Brain microvascular endothelial cell (primary cell): Measurements from ENCODE around the gene APOA1.

Experiments used
- DNase-seq: peaks from one replicate; pipeline ENCODE4 v3.0.0-alpha.2; 2020
- H3K27ac ChIP-seq: fragments of 250-450 bp; sonication (Bioruptor Pico); 2 replicates; pipeline ENCODE4 v1.5.1; 2020; ENCODE audit warnings: mild to moderate bottlenecking, moderate library complexity
- H3K27me3 ChIP-seq: fragments of 250-450 bp; sonication (Bioruptor Pico); replicated peaks from 2 replicates; pipeline ENCODE4 v1.5.1; 2020; ENCODE audit warnings: mild to moderate bottlenecking
- H3K36me3 ChIP-seq: fragments of 250-450 bp; sonication (Bioruptor Pico); replicated peaks from 2 replicates; pipeline ENCODE4 v1.5.1; 2020; ENCODE audit warnings: mild to moderate bottlenecking
- H3K4me3 ChIP-seq: 2 replicates; pipeline ENCODE4 v1.5.1; 2011; ENCODE audit warnings: low read depth, mild to moderate bottlenecking, control low read depth, low read length, moderate library complexity
- in situ Hi-C: cut with HindIII; loops from 2 replicates; pipeline ENCODE4 v1.10.0; 2017; ENCODE audit warnings: low sequenced_read_pairs, low pct_ligation_motif_present
- TF ChIP-seq, protein P1 (sequence below): IDR thresholded peaks from 2 replicates; pipeline ENCODE4 v1.5.1; 2011; ENCODE audit warnings: low read depth, mild to moderate bottlenecking, moderate library complexity, low read length, control low read depth, inconsistent platforms; ENCODE audit errors: missing control alignments

APOA1 gene

DNA sequence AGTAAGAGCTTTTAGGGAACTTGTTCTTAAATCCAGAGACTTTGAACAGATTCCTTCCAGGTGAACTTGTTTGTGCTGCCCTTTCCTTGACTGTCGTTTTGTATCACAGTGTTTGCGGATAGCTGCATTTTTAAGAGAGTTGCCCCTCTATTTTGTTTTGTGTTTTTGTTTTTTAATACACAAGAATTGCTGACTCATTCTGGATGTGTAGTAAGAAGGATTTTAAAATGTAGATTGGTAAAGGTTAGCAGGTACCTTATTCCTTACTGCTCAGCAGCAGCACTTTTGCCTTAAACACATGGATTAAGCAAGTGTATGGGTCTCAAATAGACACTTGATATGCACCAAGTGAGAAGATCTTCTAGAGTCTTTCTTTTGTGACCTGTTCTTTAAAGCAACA lies 36.8 kb downstream of the APOA1 start:
- Histone ChIP-seq H3K4me3 (no peak overlapping the region), H3K27me3 (no peaks in the 10 kb centered on the region), H3K36me3 (no peaks in the 10 kb centered on the region), H3K27ac (no peak overlapping the region)
- TF ChIP-seq, protein P1, sequence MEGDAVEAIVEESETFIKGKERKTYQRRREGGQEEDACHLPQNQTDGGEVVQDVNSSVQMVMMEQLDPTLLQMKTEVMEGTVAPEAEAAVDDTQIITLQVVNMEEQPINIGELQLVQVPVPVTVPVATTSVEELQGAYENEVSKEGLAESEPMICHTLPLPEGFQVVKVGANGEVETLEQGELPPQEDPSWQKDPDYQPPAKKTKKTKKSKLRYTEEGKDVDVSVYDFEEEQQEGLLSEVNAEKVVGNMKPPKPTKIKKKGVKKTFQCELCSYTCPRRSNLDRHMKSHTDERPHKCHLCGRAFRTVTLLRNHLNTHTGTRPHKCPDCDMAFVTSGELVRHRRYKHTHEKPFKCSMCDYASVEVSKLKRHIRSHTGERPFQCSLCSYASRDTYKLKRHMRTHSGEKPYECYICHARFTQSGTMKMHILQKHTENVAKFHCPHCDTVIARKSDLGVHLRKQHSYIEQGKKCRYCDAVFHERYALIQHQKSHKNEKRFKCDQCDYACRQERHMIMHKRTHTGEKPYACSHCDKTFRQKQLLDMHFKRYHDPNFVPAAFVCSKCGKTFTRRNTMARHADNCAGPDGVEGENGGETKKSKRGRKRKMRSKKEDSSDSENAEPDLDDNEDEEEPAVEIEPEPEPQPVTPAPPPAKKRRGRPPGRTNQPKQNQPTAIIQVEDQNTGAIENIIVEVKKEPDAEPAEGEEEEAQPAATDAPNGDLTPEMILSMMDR, result no peak
- in situ Hi-C loops, result no loop called here
- no peak for DNase-seq

- Histone ChIP-seq H3K27ac (no peak overlapping the region), H3K36me3 (no peaks in the 10 kb centered on the region), H3K4me3 (no peak overlapping the region), H3K27me3 (no peaks in the 10 kb centered on the region)
- no peak for DNase-seq
- TF ChIP-seq, protein P1, result no peak
- in situ Hi-C loops, result no loop called here
These were observed 39.1 kb downstream of the APOA1 start for GRCh38 chr11:116798368-116798767.

- in situ Hi-C loops, result no loop called here
- H3K27me3 ChIP-seq, result no peaks in the 10 kb centered on the region
- no peak for DNase-seq
- TF ChIP-seq, protein P1, result no peak
- no peak overlapping the region for H3K27ac ChIP-seq
- H3K36me3 ChIP-seq, result no peaks in the 10 kb centered on the region
- H3K4me3 ChIP-seq, result no peak overlapping the region
These were observed 39.6 kb downstream of the APOA1 start for GRCh38 chr11:116797816-116798215.

DNA sequence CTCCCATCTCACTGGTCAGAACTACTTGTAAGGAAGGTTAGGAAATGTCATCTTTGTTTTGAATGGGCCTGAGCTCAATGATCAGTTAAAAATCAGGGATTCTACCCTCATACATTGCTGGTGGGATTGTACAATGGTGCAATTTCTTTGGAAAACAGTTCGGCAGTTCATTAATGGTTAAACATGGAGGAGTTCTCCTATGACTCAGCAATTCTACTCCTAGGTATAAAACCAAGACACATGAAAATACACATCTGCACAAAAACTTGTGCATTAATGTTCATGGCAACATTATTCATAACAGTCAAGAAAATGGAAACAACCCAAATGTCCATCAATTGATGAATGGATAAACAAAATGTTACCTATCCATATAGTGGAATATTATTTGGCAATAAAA lies 40.9 kb downstream of the APOA1 start:
- Histone ChIP-seq H3K4me3 (no peak overlapping the region), H3K36me3 (no peaks in the 10 kb centered on the region), H3K27ac (no peak overlapping the region), H3K27me3 (no peaks in the 10 kb centered on the region)
- TF ChIP-seq, protein P1, result no peak
- DNase-seq, result no peak
- in situ Hi-C loops, result no loop called here

DNA sequence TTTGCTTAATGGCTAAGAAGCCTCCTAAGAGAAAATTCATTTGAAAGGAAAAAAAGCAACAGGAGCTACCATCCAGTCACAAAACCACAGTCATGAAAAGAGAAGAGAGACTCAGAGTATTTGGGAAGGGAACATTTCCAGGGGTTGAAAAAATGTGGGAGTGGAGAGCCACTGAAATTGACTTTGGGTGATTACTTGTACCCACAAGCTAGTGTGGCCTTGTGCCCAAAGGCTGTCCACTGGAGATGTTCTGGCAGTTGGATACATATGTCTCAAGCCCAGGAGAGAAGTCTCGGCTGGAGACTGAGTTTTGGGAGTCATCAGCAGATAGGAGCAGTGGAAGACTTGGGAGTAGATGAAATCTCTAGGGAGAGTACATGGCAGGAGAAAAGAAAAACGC lies 42.6 kb downstream of the APOA1 start:
- no peaks in the 10 kb centered on the region for H3K27me3 ChIP-seq
- H3K36me3 ChIP-seq, result no peaks in the 10 kb centered on the region
- H3K4me3 ChIP-seq, result no peak overlapping the region
- no peak for DNase-seq
- no peak overlapping the region for H3K27ac ChIP-seq
- in situ Hi-C loops, result no loop called here
- TF ChIP-seq, protein P1, result no peak

DNA sequence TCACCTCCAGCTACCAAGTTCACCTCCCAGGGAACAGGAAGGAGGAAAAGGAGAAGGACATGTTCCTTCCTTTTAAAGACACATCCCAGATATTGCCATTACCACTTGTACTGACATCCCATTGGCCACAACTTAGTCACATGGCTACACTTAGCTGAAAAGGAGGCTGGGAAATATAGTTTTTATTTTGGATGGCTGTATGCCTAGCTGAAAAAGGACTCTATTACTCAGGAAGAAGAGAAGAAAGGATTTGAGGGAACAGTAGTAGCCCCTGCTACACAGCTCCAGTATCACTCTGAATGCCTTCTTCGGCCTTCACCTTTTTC lies 43.7 kb downstream of the APOA1 start:
- H3K4me3 ChIP-seq, result no peak overlapping the region
- no peak overlapping the region for H3K27ac ChIP-seq
- TF ChIP-seq, protein P1, result no peak
- no peaks in the 10 kb centered on the region for H3K36me3 ChIP-seq
- no peaks in the 10 kb centered on the region for H3K27me3 ChIP-seq
- no peak for DNase-seq
- in situ Hi-C loops, result no loop called here
